Gastrocnemius medialis (tissue), 4 donors: ENCODE results near the gene CCDC102B. TPM values are rescaled to one million over a fixed set of nuclear protein-coding genes. Genes with fewer than 3 reads are reported as not detected.

Experiments used
- ATAC-seq, 2 donors: fragments of 150-250 bp; one replicate each; pipeline ENCODE4 v1.9.1; 2016
- DNase-seq, 2 donors: peaks; one replicate each; pipeline ENCODE4 v3.0.0-alpha.2; 2019
- H3K27ac ChIP-seq, 4 donors: fragments of 200-600 bp; sonication (generic); 1 replicate in 1 of 4; 2 replicates in 3 of 4; pipeline ENCODE4 v1.5.1; 2016 to 2018; ENCODE audit warnings: mild to moderate bottlenecking in 2 of 4, moderate library complexity in 1 of 4
- H3K27me3 ChIP-seq, 3 donors: fragments of 200-600 bp; sonication (generic) in 2 of 3; 1 replicate in 1 of 3; 2 replicates in 2 of 3; pipeline versions ENCODE4 v1.5.1 to v1.6.0; 2016 to 2019; ENCODE audit warnings: mild to moderate bottlenecking in 1 of 3, moderate library complexity in 1 of 3
- H3K36me3 ChIP-seq, 2 donors: fragments of 200-600 bp; sonication (generic) in 1 of 2; one replicate each; pipeline ENCODE4 v1.5.1; 2017 to 2018
- H3K4me1 ChIP-seq, 2 donors: fragments of 200-600 bp; sonication (generic) in 1 of 2; one replicate each; pipeline ENCODE4 v1.5.1; 2016 to 2017; ENCODE audit warnings: mild to moderate bottlenecking in 2 of 2
- H3K4me3 ChIP-seq, 4 donors: fragments of 200-600 bp; sonication (generic) in 3 of 4; 1 replicate in 1 of 4; 2 replicates in 3 of 4; pipeline ENCODE4 v1.5.1; 2016 to 2019; ENCODE audit warnings: mild to moderate bottlenecking in 2 of 4
- H3K9me3 ChIP-seq, 3 donors: fragments of 200-600 bp; sonication (generic) in 2 of 3; 1 replicate in 1 of 3; 2 replicates in 2 of 3; pipeline ENCODE4 v1.5.1; 2016 to 2019
- POLR2A ChIP-seq, 2 donors: fragments of 450-650 bp; IDR thresholded peaks; one replicate each; pipeline ENCODE4 v1.6.1; 2017; ENCODE audit warnings: antibody characterized with exemption in 2 of 2, mild to moderate bottlenecking in 2 of 2, moderate library complexity in 2 of 2
- in situ Hi-C, 4 donors: fragments of 200-750 bp; cut with MboI; loops; one replicate each; pipeline versions ENCODE4 v1.15.0 to v1.8.0; 2017; ENCODE audit warnings: low sequenced_read_pairs in 4 of 4
- intact Hi-C: fragments of 100-400 bp; cut with DNase I; formaldehyde crosslinking; loops from one replicate; pipeline ENCODE4 v1.15.1; 2023; ENCODE audit warnings: low total_unique reads
- total RNA-seq, 4 donors: library from RNA; depleted of rRNA; stranded (reverse); fragments of >200 nt; gene quantifications; one replicate each; pipeline versions ENCODE4 v1.1.0 to v1.2.3, GENCODE V29; 2016
- TF ChIP-seq, protein P1 (sequence below), 5 experiments: fragments of 450-650 bp in 3 of 5; fragments of 200-600 bp in 2 of 5; sonication (generic) in 2 of 5; IDR thresholded peaks in 4 of 5; conservative IDR thresholded peaks in 1 of 5; 1 replicate in 4 of 5; 2 replicates in 1 of 5; pipeline ENCODE4 v1.5.1; 2016 to 2019; ENCODE audit warnings: antibody characterized with exemption in 5 of 5, mild to moderate bottlenecking in 3 of 5, moderate library complexity in 3 of 5

Gene CCDC102B
- total RNA-seq, 4 donors from 2014 or later: 0.93 to 3.3 (median 1.3) TPM

DNA sequence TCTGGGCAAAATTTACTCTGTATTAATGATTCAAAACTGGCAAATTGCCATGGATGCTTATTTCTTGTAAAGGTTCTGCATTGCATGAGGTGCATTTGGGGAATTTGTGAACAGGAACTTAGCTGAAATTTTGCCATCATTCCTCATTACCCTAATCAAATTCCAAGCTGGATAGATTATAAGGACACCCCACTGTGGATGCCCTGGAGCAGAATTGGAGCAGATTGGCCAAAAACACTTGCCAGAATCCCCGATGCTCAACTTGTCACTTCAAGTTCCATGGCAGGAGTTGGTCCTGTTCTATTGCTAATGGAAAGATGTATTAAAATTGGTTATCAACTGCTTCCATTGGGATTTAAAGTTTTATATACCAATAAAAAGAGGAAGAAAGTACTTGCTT is 237.9 kb downstream of the CCDC102B start:
- Histone ChIP-seq H3K9me3 (no peaks in the 10 kb centered on the region), H3K4me1 (no peaks in the 10 kb centered on the region), H3K4me3 (no peak overlapping the region), H3K36me3 (no peaks in the 10 kb centered on the region), H3K27me3 (no peaks in the 10 kb centered on the region), H3K27ac (no peak overlapping the region)
- DNase-seq (no peak), ATAC-seq (no peak)
- intact Hi-C loops: no loop called here
- in situ Hi-C loops: no loop called here
- TF ChIP-seq, protein P1, sequence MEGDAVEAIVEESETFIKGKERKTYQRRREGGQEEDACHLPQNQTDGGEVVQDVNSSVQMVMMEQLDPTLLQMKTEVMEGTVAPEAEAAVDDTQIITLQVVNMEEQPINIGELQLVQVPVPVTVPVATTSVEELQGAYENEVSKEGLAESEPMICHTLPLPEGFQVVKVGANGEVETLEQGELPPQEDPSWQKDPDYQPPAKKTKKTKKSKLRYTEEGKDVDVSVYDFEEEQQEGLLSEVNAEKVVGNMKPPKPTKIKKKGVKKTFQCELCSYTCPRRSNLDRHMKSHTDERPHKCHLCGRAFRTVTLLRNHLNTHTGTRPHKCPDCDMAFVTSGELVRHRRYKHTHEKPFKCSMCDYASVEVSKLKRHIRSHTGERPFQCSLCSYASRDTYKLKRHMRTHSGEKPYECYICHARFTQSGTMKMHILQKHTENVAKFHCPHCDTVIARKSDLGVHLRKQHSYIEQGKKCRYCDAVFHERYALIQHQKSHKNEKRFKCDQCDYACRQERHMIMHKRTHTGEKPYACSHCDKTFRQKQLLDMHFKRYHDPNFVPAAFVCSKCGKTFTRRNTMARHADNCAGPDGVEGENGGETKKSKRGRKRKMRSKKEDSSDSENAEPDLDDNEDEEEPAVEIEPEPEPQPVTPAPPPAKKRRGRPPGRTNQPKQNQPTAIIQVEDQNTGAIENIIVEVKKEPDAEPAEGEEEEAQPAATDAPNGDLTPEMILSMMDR (IDR thresholded peaks at IDR 0.05 in 4 of 5, conservative IDR thresholded peaks at IDR 0.05 in 1 of 5): no peak
- no peak for TF ChIP-seq POLR2A (IDR thresholded peaks at IDR 0.05)

DNA sequence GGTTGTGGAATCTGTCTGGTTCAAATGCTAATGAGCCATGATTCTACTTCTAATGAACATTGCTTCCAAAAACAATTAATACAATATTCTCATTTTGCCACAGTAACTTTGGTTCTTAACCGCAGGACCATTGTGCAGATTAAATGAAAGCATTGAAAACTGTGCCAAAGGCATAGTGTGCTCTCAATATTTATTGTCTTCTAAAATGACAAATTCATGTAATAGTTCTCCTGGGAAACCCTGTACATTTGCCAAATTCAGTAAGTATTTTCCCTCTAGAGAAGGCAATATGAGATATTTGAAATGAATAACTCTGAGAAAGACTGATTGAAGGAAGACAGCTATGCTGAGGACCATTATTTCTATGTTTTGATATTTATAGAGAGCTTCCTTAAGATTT is 246.3 kb downstream of the CCDC102B start:
- no peak for ATAC-seq
- H3K27ac ChIP-seq: no peak overlapping the region

DNA sequence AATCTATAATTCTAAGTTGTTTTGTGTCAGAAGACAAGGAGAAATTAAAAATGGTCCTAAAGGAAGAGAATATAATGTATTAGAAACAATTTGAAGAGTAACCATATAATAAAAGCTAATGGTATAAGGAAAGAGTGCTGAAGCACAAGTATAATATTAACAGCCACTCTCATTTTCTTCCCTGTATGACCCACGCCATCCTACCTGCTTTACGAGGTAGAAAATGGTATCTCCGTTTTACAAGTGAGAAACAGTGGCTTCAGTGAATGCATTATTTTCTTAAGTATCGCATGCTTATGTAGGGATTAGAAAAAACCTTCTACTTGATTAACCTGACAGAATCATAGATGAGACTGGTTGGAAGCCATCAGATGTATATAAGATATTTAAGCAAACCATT is 266.2 kb downstream of the CCDC102B start:
- no peak overlapping the region for H3K4me3 ChIP-seq
- in situ Hi-C loops (no loop called here), intact Hi-C loops (no loop called here)
- H3K27me3 ChIP-seq: no peaks in the 10 kb centered on the region
- H3K4me1 ChIP-seq: no peaks in the 10 kb centered on the region
- no peak for ATAC-seq
- no peaks in the 10 kb centered on the region for H3K9me3 ChIP-seq
- no peak overlapping the region for H3K27ac ChIP-seq
- TF ChIP-seq, protein P1 (IDR thresholded peaks at IDR 0.05 in 4 of 5, conservative IDR thresholded peaks at IDR 0.05 in 1 of 5): no peak
- no peak for TF ChIP-seq POLR2A (IDR thresholded peaks at IDR 0.05)
- DNase-seq: no peak
- H3K36me3 ChIP-seq: no peaks in the 10 kb centered on the region

More for the DNA sequence above, 246.3 kb downstream of the CCDC102B start:
- H3K9me3 ChIP-seq: no peaks in the 10 kb centered on the region
- H3K4me3 ChIP-seq: no peak overlapping the region
- H3K27me3 ChIP-seq: no peaks in the 10 kb centered on the region
- H3K36me3 ChIP-seq: no peaks in the 10 kb centered on the region
- TF ChIP-seq, protein P1 (IDR thresholded peaks at IDR 0.05 in 4 of 5, conservative IDR thresholded peaks at IDR 0.05 in 1 of 5): no peak
- no peak for TF ChIP-seq POLR2A (IDR thresholded peaks at IDR 0.05)
- in situ Hi-C loops (no loop called here), intact Hi-C loops (no loop called here)
- DNase-seq: no peak
- H3K4me1 ChIP-seq: no peaks in the 10 kb centered on the region

DNA sequence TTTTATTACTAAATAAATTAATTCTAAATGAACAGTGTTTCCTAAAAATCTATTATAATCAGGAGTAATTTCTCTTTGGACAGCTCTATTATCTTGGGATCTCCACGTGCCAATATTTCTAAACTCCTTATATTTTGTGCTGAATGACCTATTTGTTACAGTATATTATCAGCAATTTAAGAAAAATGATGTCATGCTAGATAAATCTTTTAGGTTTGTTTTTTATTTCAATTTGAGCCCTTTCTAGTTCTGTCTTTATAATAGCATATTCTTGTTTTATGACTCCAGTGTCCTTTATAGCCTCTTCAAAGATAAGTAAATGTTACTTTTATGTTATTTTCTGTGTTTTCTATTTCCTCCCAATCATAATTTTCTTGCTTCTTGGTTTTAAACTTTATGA is 269.2 kb downstream of the CCDC102B start:
- no peaks in the 10 kb centered on the region for H3K27me3 ChIP-seq
- no peaks in the 10 kb centered on the region for H3K4me1 ChIP-seq
- no peak overlapping the region for H3K27ac ChIP-seq
- no peaks in the 10 kb centered on the region for H3K9me3 ChIP-seq
- intact Hi-C loops (no loop called here), in situ Hi-C loops (no loop called here)
- H3K4me3 ChIP-seq: no peak overlapping the region
- H3K36me3 ChIP-seq: no peaks in the 10 kb centered on the region
- ATAC-seq (no peak), DNase-seq (no peak)
- TF ChIP-seq, protein P1 (IDR thresholded peaks at IDR 0.05 in 4 of 5, conservative IDR thresholded peaks at IDR 0.05 in 1 of 5): no peak
- TF ChIP-seq POLR2A (IDR thresholded peaks at IDR 0.05): no peak

DNA sequence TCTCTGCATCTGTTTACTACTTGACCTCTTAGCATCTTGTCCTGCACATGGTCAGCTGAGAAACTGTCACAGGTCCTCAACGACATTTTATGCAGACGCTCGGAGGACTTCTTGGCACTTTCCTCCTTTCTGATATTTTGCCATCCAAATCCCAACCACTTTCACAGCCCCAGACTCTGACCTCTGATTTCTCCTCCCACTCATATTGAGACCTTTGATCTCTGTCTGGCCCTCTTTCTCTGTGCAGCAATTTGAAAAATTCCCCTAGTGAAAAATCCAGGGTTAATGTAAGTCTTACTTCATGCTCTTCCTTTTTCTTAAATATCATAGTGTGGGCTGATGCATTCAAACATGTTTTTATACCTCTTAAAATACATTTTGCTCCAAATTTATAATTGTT is 273.8 kb downstream of the CCDC102B start:
- H3K27me3 ChIP-seq: no peaks in the 10 kb centered on the region
- H3K4me1 ChIP-seq: no peaks in the 10 kb centered on the region
- no peak for DNase-seq
- no peak overlapping the region for H3K27ac ChIP-seq
- H3K36me3 ChIP-seq: no peaks in the 10 kb centered on the region
- no peaks in the 10 kb centered on the region for H3K9me3 ChIP-seq
- in situ Hi-C loops (no loop called here), intact Hi-C loops (no loop called here)
- H3K4me3 ChIP-seq: no peak overlapping the region
- no peak for ATAC-seq
- no peak for TF ChIP-seq POLR2A (IDR thresholded peaks at IDR 0.05)
- TF ChIP-seq, protein P1 (IDR thresholded peaks at IDR 0.05 in 4 of 5, conservative IDR thresholded peaks at IDR 0.05 in 1 of 5): no peak
